ENCODE measurements around the gene UBAC2. TPM values are rescaled to one million over a fixed set of nuclear protein-coding genes. Genes with fewer than 3 reads are reported as not detected.

Gene UBAC2
- total RNA-seq, 3 donors from 2014 or later: 57.4 to 74.2 (median 67.5) TPM

DNA sequence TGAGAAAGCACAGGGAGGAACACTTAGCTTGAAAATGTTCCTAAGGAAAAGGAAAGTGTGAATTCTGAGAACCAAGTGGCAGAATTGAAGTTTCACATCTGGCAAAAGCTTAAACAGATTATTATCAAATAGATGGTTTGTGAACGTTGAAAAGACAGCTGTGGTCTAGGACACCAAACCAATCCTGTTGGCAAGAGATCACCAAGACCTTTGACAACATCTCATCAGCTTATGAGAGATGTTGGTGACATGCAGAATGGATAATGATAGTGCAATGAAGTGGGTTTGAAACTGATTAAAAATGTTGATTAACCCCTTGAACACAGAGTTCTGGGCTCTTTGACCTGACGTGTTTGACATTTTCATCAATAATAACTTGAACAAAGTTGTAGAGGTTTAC is 181.1 kb downstream of the UBAC2 start:
- H3K4me3 ChIP-seq: no peak overlapping the region
- TF ChIP-seq, protein P1, sequence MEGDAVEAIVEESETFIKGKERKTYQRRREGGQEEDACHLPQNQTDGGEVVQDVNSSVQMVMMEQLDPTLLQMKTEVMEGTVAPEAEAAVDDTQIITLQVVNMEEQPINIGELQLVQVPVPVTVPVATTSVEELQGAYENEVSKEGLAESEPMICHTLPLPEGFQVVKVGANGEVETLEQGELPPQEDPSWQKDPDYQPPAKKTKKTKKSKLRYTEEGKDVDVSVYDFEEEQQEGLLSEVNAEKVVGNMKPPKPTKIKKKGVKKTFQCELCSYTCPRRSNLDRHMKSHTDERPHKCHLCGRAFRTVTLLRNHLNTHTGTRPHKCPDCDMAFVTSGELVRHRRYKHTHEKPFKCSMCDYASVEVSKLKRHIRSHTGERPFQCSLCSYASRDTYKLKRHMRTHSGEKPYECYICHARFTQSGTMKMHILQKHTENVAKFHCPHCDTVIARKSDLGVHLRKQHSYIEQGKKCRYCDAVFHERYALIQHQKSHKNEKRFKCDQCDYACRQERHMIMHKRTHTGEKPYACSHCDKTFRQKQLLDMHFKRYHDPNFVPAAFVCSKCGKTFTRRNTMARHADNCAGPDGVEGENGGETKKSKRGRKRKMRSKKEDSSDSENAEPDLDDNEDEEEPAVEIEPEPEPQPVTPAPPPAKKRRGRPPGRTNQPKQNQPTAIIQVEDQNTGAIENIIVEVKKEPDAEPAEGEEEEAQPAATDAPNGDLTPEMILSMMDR (IDR thresholded peaks at IDR 0.05): no peak
- H3K4me1 ChIP-seq (ENCODE audit: low read depth): peaks cover 6% of the 10 kb centered on the region
- DNase-seq: no peak
- no peak for ATAC-seq
- intact Hi-C loops (cut with DNase I, micrococcal nuclease): no loop called here
- no peaks in the 10 kb centered on the region for H3K9me3 ChIP-seq
- H3K36me3 ChIP-seq (ENCODE audit: low read depth): no peaks in the 10 kb centered on the region

DNA sequence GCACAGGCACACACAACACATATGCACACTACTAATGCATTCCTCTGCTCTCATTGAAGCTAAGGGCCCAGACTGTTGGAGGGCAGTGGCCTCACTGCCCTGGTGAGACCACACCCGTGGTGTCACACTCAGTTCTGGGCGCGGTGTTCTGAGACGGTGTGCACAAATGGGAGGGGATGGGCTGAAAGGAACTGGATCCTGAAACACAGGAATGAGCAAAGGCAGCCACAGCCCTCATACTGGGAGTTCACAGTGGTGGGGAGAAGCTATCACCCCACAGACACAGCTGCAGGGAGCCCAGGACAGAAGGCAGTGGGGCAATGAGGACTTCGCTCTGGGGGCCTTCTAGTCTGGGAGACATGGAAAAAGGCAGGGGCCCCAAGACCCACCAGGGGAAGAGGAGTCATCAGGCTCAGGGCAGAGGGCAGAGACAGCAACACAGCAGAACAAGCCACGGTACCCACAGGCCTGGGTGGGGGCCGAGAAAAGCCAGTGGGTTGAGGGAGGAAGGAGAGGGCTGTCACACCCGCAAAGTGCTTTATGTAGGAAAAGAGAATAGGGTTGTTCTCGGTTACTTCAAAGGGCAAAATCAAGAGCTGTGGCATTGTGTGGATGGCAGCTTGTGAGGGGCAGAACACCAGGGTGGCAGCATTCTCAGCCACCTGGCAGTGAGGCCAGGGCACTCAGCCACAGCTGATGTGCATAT is 181.9 kb downstream of the UBAC2 start:
- peak; percentile 63 to 71 (median 71) for DNase-seq
- H3K4me3 ChIP-seq: no peak overlapping the region
- no peaks in the 10 kb centered on the region for H3K36me3 ChIP-seq (ENCODE audit: low read depth)
- H3K4me1 ChIP-seq (ENCODE audit: low read depth): peaks cover 6% of the 10 kb centered on the region
- TF ChIP-seq, protein P1 (IDR thresholded peaks at IDR 0.05): no peak
- H3K9me3 ChIP-seq: no peaks in the 10 kb centered on the region
- peak; percentile 89 for ATAC-seq
- intact Hi-C loops (cut with DNase I, micrococcal nuclease): no loop called here

- Histone ChIP-seq H3K9me3 (no peaks in the 10 kb centered on the region), H3K36me3 (ENCODE audit: low read depth) (no peaks in the 10 kb centered on the region), H3K4me1 (ENCODE audit: low read depth) (peaks cover 6% of the 10 kb centered on the region), H3K4me3 (no peak overlapping the region)
- ATAC-seq: no peak
- TF ChIP-seq, protein P1 (IDR thresholded peaks at IDR 0.05): no peak
- intact Hi-C loops (cut with DNase I, micrococcal nuclease): no loop called here
- no peak for DNase-seq
These were observed 182.9 kb downstream of the UBAC2 start for GRCh38 chr13:99383511-99383921.

DNA sequence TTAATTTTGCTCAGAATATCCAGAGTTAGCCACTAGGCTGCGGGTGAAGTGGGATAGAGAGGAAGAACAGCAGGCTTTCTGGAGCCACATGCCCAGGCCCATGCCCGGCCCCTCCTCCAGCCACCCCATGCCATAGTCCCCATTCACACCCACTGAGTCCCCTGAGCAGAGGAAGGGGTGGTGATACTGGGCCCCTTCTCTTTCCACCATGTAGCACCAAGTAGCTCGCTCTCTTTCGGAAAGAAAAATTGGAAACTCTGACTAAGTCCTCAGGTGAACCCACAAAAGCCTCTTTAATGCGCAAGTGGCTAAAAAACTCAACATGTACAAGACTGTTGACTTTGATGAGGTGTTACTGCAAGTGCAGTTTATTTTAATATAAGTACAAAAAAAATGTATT is 183.3 kb downstream of the UBAC2 start:
- Histone ChIP-seq H3K9me3 (no peaks in the 10 kb centered on the region), H3K36me3 (ENCODE audit: low read depth) (no peaks in the 10 kb centered on the region), H3K4me3 (no peak overlapping the region), H3K4me1 (ENCODE audit: low read depth) (peaks cover 6% of the 10 kb centered on the region)
- DNase-seq (no peak), ATAC-seq (no peak)
- intact Hi-C loops (cut with DNase I, micrococcal nuclease): no loop called here
- TF ChIP-seq, protein P1 (IDR thresholded peaks at IDR 0.05): no peak

GRCh38 chr13:99384468-99384867 is 183.8 kb downstream of the UBAC2 start:
- peaks cover 6% of the 10 kb centered on the region for H3K4me1 ChIP-seq (ENCODE audit: low read depth)
- no peak overlapping the region for H3K4me3 ChIP-seq
- no peaks in the 10 kb centered on the region for H3K36me3 ChIP-seq (ENCODE audit: low read depth)
- TF ChIP-seq, protein P1 (IDR thresholded peaks at IDR 0.05): no peak
- ATAC-seq: no peak
- no peak for DNase-seq
- intact Hi-C loops (cut with DNase I, micrococcal nuclease): no loop called here
- H3K9me3 ChIP-seq: no peaks in the 10 kb centered on the region
